GM10266 (cell line): ENCODE results near the gene AKIRIN2.

Experiments used
- DNase-seq: peaks from one replicate; pipeline ENCODE4 v3.0.0; 2012; ENCODE audit errors: extremely low spot score
- TF ChIP-seq, protein P1 (sequence below): IDR thresholded peaks from 2 replicates; pipeline ENCODE4 v1.5.1; 2012; ENCODE audit warnings: mild to moderate bottlenecking, low read depth; ENCODE audit not compliant: control insufficient read depth, insufficient read depth; ENCODE audit errors: missing control alignments

AKIRIN2 gene

DNA sequence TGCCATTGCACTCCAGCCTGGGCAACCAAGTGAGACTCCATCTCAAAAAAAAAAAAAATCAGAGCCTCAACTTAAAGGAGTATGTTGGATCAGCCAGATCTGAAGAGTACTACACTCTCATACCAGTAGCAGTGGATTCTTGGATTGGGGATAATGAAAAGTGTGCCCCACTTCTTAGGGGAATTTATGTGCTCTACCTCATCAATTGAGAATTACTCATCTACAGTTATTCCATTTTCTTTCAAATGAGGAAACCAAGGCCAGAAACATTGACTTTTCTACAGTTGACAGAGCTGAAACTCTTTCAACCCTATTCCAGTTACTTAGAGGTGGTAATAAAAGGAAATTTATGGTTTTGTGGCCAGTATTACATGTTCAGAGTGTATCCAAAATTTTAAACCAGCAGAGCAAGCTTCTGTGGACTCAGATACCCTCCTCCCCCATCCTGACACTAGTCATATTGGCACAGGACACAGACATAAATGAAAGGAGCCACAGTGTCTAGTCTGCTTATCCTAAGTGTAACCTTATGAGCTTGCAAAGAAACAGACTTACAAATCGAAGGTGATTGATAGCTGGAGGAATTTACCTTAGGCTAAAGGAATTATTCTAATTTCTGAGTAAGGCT, 60.9 kb downstream of the AKIRIN2 start:
- no peak for DNase-seq
- TF ChIP-seq, protein P1, sequence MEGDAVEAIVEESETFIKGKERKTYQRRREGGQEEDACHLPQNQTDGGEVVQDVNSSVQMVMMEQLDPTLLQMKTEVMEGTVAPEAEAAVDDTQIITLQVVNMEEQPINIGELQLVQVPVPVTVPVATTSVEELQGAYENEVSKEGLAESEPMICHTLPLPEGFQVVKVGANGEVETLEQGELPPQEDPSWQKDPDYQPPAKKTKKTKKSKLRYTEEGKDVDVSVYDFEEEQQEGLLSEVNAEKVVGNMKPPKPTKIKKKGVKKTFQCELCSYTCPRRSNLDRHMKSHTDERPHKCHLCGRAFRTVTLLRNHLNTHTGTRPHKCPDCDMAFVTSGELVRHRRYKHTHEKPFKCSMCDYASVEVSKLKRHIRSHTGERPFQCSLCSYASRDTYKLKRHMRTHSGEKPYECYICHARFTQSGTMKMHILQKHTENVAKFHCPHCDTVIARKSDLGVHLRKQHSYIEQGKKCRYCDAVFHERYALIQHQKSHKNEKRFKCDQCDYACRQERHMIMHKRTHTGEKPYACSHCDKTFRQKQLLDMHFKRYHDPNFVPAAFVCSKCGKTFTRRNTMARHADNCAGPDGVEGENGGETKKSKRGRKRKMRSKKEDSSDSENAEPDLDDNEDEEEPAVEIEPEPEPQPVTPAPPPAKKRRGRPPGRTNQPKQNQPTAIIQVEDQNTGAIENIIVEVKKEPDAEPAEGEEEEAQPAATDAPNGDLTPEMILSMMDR: no peak

DNA sequence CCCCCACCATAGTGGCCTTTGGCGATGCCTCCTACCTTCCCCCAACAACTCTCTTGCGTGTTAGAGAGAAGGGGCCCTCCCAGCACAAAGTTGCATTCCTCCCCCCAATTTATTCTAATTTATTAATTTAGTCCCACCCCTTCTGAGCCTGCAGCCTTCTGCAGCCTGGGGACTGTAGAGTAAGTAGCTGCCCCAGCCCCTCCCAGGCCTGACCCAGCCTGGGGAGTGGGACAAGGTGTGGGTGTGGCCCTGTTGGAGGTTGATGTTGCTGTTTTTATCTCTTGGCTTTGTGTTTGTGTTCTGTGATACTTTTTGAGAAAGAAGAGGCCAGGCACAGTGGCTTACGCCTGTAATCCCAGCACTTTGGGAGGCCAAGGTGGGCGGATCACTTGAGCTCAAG, 62.7 kb downstream of the AKIRIN2 start:
- DNase-seq: no peak

DNA sequence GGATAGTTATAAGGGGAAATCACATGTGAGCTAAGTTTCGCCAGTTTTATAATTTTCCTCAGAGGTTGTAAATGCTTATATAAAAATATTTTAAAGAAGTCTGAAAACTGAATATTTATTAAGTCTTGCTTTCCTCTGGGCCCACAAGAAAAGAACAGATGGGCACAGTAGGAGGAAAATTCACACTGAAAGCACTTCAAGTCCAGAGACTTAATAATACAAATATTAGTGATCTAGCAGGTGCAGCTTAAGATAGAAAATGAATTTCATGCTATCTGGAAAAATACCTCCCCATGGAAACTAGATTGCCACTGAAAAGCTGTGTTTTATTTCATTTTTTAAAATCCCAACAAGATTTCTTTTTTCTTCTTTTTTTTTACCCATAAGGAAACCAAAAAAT, 64.9 kb downstream of the AKIRIN2 start:
- DNase-seq: no peak

More for the DNA sequence above, 62.7 kb downstream of the AKIRIN2 start:
- TF ChIP-seq, protein P1: no peak

DNA sequence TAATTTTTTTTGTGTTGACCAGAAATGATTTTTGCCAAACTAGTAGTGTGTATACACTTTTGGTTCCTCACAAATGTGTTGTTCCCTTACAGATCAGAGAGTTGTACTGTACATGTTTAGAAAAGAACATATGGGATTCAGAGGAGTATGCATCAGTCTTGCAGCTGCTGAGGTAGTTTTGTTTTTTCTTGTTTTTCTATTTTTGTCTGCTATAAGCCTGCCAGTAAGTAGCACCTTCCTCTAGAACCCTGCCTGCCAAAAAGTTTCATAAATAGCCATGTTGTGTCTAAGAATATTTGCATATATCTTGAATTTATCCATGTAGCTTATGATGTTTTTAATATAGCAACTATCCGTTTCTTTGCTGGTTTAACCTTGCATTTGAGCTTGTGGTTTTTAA, 65.7 kb downstream of the AKIRIN2 start:
- no peak for DNase-seq
- TF ChIP-seq, protein P1: no peak

More for the DNA sequence above, 64.9 kb downstream of the AKIRIN2 start:
- TF ChIP-seq, protein P1: no peak

DNA sequence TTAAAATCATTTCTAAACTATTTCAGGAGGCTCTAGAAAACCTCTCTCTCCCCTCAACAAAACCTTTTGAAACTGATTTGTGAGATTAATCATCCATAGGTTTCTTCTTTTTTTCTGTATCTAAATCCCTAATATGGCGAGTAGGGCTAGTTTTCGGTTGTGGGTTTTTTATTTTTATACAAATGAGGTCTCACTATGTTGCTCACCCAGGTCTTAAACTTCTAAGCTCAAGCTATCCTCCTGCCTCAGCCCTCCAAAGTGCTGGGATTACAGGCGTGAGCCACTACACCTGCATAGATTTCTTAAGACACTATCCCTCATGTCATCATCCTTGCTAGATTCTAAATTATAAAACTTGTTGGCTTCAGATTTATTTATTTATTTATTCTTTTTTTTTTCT, 68.2 kb downstream of the AKIRIN2 start:
- TF ChIP-seq, protein P1: no peak
- DNase-seq: no peak

DNA sequence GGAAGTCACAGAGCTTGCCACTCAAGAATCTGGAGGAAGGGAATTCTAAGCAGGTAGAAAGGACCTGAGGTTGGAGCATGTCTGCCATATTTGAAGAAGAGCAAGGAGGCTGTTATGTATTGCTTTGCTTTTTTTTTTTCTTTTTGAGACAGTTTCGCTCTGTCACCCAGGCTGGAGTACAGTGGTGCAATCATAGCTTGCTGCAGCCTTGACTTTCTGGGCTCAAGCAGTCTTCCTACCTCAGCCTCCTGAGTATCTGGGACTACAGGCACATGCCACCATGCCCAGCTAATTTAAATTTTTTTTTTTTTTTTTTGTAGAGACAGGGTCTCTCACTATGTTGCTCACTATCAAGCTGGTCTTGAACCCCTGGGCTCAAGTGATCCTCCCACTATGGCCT, 71.3 kb downstream of the AKIRIN2 start:
- no peak for DNase-seq
- TF ChIP-seq, protein P1: no peak

DNA sequence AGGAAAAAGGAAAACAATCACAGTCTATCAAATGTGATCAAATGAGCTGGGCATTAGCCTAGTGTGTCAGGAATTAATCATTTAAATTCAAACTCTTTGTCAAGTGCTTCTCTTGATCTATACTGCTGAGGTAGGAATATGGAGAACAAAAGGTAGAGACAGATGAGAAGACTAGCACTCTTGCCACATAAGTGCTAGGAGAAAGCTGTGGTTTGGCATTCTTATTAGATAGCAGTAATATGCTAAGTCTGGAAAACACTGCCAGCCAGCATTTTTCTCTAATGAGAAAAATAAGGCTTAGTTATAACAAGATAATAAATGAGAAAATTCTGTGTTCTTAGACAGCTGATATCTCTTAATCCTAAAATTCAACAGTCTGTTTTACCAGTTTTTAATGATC, 73.2 kb downstream of the AKIRIN2 start:
- no peak for DNase-seq
- TF ChIP-seq, protein P1: no peak
